Ovary (tissue), 3 donors: ENCODE results near the gene COL6A3.

Experiments
- CTCF ChIP-seq, 3 donors: fragments of 450-650 bp in 2 of 3; fragments of 200-600 bp in 1 of 3; IDR thresholded peaks; one replicate each; pipeline versions ENCODE4 v1.5.1 to v1.8.0; 2016 to 2022; ENCODE audit warnings: antibody characterized with exemption in 3 of 3, mild to moderate bottlenecking in 1 of 3
- POLR2A ChIP-seq: fragments of 450-650 bp; IDR thresholded peaks from one replicate; pipeline ENCODE4 v1.6.1; 2017; ENCODE audit warnings: antibody characterized with exemption, mild to moderate bottlenecking, moderate library complexity
- donor health status: DM: no; HTN: no; CAD: no.

DNA sequence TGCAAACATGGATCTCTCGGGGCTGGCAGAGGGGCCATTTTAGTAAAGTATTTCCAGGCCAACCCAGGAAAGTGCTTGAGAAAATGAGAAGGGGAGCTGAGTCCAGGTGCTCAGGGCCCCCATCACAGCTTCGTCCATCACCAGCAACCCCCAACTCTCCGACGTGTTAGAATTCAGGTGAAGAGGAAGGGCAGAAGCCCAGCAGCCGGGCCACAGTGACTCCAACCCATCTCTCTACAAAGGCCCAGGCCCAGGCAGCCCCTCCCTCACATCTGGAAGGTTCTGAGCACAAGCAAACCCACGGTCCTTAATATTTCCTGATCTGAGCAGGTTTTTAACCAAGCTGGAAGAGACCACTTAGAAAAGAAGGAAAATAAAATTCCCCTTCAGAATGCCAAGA, 34.7 kb upstream of the COL6A3 start:
- TF ChIP-seq CTCF (IDR thresholded peaks at IDR 0.05) (no peak), POLR2A (no peak)
